Caco-2 (cell line): Measurements from ENCODE around the gene DPT. TPM values are rescaled to one million over a fixed set of nuclear protein-coding genes. Genes with fewer than 3 reads are reported as not detected.

Source experiments
- BruUV-seq: library from RNA; stranded (reverse); fragments of 400-500 nt; replicated peaks from 2 replicates; lab custom pipeline; 2021; lab: Mats Ljungman, UMichigan
- CTCF ChIA-PET: fragments of 300-600 bp; sonication (Branson Sonifier 250); formaldehyde crosslinking; loops from one replicate; lab custom pipeline; 2022; ENCODE audit warnings: antibody characterized with exemption; lab: Charles Lee
- POLR2A ChIA-PET: fragments of 300-600 bp; sonication (Branson Sonifier 250); formaldehyde crosslinking; loops from one replicate; lab custom pipeline; 2022; ENCODE audit warnings: antibody characterized with exemption; lab: Charles Lee
- DNase-seq, 2 experiments: peaks; one replicate each; pipeline versions ENCODE4 v3.0.0 to v3.0.0-alpha.2; 2020 to 2022
- H3K27me3 ChIP-seq: replicated peaks from 2 replicates; pipeline ENCODE4 v1.6.0; 2011; ENCODE audit warnings: low read length; ENCODE audit not compliant: control insufficient read depth, insufficient read depth
- H3K36me3 ChIP-seq: 2 replicates; pipeline ENCODE4 v1.5.1; 2011; ENCODE audit warnings: low read length; ENCODE audit not compliant: control insufficient read depth, insufficient read depth
- H3K4me1 ChIP-seq: fragments of 250-450 bp; sonication (Bioruptor Pico); 2 replicates; pipeline ENCODE4 v1.5.1; 2020; ENCODE audit warnings: mild to moderate bottlenecking
- H3K4me3 ChIP-seq: 2 replicates; pipeline ENCODE4 v1.5.1; 2011; ENCODE audit warnings: low read depth, mild to moderate bottlenecking, control low read depth, low read length
- H3K9me3 ChIP-seq: fragments of 250-450 bp; sonication (Bioruptor Pico); 2 replicates; pipeline ENCODE4 v1.5.1; 2020; ENCODE audit warnings: mild to moderate bottlenecking, moderate library complexity
- H3K27ac Mint-ChIP-seq: one replicate; pipeline ENCODE4 v1.8.0; 2022; ENCODE audit warnings: mixed read lengths; ENCODE audit not compliant: unreplicated experiment
- H3K27me3 Mint-ChIP-seq: one replicate; pipeline ENCODE4 v1.8.0; 2022; ENCODE audit warnings: mixed read lengths; ENCODE audit not compliant: insufficient read depth, unreplicated experiment
- H3K36me3 Mint-ChIP-seq: one replicate; pipeline ENCODE4 v1.8.0; 2022; ENCODE audit warnings: mild to moderate bottlenecking, mixed read lengths; ENCODE audit not compliant: insufficient read depth, unreplicated experiment
- H3K4me1 Mint-ChIP-seq: one replicate; pipeline ENCODE4 v1.8.0; 2022; ENCODE audit warnings: low read depth, mixed read lengths; ENCODE audit not compliant: unreplicated experiment
- H3K4me3 Mint-ChIP-seq: one replicate; pipeline ENCODE4 v1.8.0; 2022; ENCODE audit warnings: mild to moderate bottlenecking, moderate library complexity, mixed read lengths; ENCODE audit not compliant: unreplicated experiment
- H3K9me3 Mint-ChIP-seq: one replicate; pipeline ENCODE4 v1.8.0; 2022; ENCODE audit warnings: mixed read lengths; ENCODE audit not compliant: unreplicated experiment
- CTCF ChIP-seq, 2 experiments: fragments of 200-600 bp in 1 of 2; IDR thresholded peaks; 1 replicate in 1 of 2; 2 replicates in 1 of 2; pipeline versions ENCODE4 v1.5.1 to v1.8.0; 2011 to 2022; ENCODE audit warnings: antibody characterized with exemption in 1 of 2, control low read depth in 1 of 2, inconsistent platforms in 1 of 2, low read depth in 1 of 2, low read length in 1 of 2, mild to moderate bottlenecking in 1 of 2, moderate library complexity in 1 of 2; ENCODE audit not compliant: insufficient read depth in 1 of 2, severe bottlenecking in 1 of 2, unreplicated experiment in 1 of 2
- intact Hi-C: fragments of 100-400 bp; cut with micrococcal nuclease; formaldehyde crosslinking; loops from one replicate; pipeline ENCODE4 v1.10.0; 2022; ENCODE audit not compliant: unreplicated experiment
- total RNA-seq: library from RNA; stranded (reverse); gene quantifications from 2 replicates; pipeline ENCODE4 v1.2.3, GENCODE V29; 2022

The DPT gene
- total RNA-seq, 1 experiment from 2014 or later: not detected

GRCh38 chr1:168664069-168664834, 64.8 kb downstream of the DPT start:
- Mint-ChIP-seq H3K4me1 (peaks cover 7% of the 10 kb centered on the region), H3K27me3 (no peaks in the 10 kb centered on the region), H3K4me3 (no peak overlapping the region), H3K9me3 (peaks cover 4% of the 10 kb centered on the region), H3K36me3 (no peaks in the 10 kb centered on the region), H3K27ac (no peak overlapping the region)
- Histone ChIP-seq H3K36me3 (no peaks in the 10 kb centered on the region), H3K4me1 (0 out of 2 replicates have a peak, but pooled peaks cover 8% of the 10 kb centered on the region), H3K9me3 (no peaks in the 10 kb centered on the region), H3K27me3 (no peaks in the 10 kb centered on the region), H3K4me3 (no peak overlapping the region)
- BruUV-seq: no TSS peak
- no peak for DNase-seq
- intact Hi-C loops: no loop called here
- no peak for TF ChIP-seq CTCF (IDR thresholded peaks at IDR 0.05; ENCODE audit: insufficient read depth in 1 of 2, low read depth in 1 of 2, low read length in 1 of 2, severe bottlenecking in 1 of 2, unreplicated experiment in 1 of 2)
- ChIA-PET CTCF (no interaction called here), POLR2A (no interaction called here)

GRCh38 chr1:168656485-168656884, 72.5 kb downstream of the DPT start:
- no peaks in the 10 kb centered on the region for H3K27me3 ChIP-seq
- no peaks in the 10 kb centered on the region for H3K4me1 ChIP-seq
- CTCF ChIA-PET: no interaction called here
- no peak overlapping the region for H3K4me3 Mint-ChIP-seq
- no peaks in the 10 kb centered on the region for H3K9me3 ChIP-seq
- TF ChIP-seq CTCF (IDR thresholded peaks at IDR 0.05; ENCODE audit: insufficient read depth in 1 of 2, low read depth in 1 of 2, low read length in 1 of 2, severe bottlenecking in 1 of 2, unreplicated experiment in 1 of 2): no peak
- BruUV-seq: no TSS peak
- intact Hi-C loops: no loop called here
- H3K36me3 Mint-ChIP-seq: no peaks in the 10 kb centered on the region
- no peak overlapping the region for H3K27ac Mint-ChIP-seq
- H3K36me3 ChIP-seq: no peaks in the 10 kb centered on the region
- no peak for DNase-seq
- POLR2A ChIA-PET: no interaction called here
- H3K4me3 ChIP-seq: no peak overlapping the region
- H3K9me3 Mint-ChIP-seq: no peaks in the 10 kb centered on the region
- no peaks in the 10 kb centered on the region for H3K27me3 Mint-ChIP-seq
- no peaks in the 10 kb centered on the region for H3K4me1 Mint-ChIP-seq

DNA sequence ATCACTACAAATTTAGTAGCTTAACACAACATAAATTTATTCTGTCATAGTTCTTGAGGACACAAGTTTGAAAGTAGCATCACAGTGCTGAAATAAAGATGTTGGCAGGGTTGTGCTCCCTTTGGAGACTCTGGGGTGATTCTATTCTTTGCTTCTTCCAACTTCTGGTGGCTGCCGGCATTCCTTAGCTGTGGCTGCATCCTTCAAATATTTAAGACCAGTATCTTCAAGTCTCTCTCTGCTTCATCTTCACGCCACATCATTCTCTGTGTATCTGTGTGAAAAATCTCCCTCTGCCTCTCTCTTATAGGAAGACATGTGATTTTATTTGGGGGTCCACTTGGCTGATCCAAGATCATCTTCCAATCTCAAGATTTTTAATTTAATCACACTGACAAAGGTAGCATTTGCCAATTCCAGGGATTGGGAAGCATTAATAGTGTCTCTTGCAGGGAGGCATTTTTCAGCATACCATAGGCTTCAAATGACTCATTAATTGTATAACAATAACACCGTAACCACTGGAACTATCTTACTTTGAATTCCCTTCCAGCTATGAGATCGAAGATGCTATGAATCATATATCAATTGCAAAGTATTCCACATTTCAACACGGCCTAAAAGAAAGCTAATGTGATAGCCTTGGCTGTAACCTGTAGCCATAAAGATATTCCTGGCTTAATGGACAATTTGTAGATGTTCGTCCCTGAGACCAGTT, 74.6 kb downstream of the DPT start:
- BruUV-seq: no TSS peak
- H3K27ac Mint-ChIP-seq: no peak overlapping the region
- H3K9me3 Mint-ChIP-seq: no peaks in the 10 kb centered on the region
- ChIA-PET CTCF (no interaction called here), POLR2A (no interaction called here)
- Histone ChIP-seq H3K9me3 (no peaks in the 10 kb centered on the region), H3K27me3 (no peaks in the 10 kb centered on the region), H3K4me1 (no peaks in the 10 kb centered on the region), H3K4me3 (no peak overlapping the region), H3K36me3 (no peaks in the 10 kb centered on the region)
- H3K27me3 Mint-ChIP-seq: no peaks in the 10 kb centered on the region
- TF ChIP-seq CTCF (IDR thresholded peaks at IDR 0.05; ENCODE audit: insufficient read depth in 1 of 2, low read depth in 1 of 2, low read length in 1 of 2, severe bottlenecking in 1 of 2, unreplicated experiment in 1 of 2): no peak
- H3K4me1 Mint-ChIP-seq: no peaks in the 10 kb centered on the region
- intact Hi-C loops: no loop called here
- no peaks in the 10 kb centered on the region for H3K36me3 Mint-ChIP-seq
- DNase-seq: no peak
- no peak overlapping the region for H3K4me3 Mint-ChIP-seq
